Heart right ventricle (tissue), 16 donors: ENCODE measurements around the gene CMIP. TPM values are rescaled to one million over a fixed set of nuclear protein-coding genes. Genes with fewer than 3 reads are reported as not detected.

Experiments
- ATAC-seq, 8 donors: fragments of 200-7000 bp; cut with Tn5 transposase; one replicate each; pipeline ENCODE4 v1.9.1; 2020; ENCODE audit warnings: mild to moderate bottlenecking in 8 of 8, moderate library complexity in 8 of 8, moderate number of reproducible peaks in 1 of 8
- DNase-seq, 2 donors: peaks; one replicate each; pipeline ENCODE4 v3.0.0-alpha.2; 2020
- H3K27ac ChIP-seq, 10 donors: fragments of 200-600 bp; sonication (generic) in 2 of 10; one replicate each; pipeline versions ENCODE4 v1.5.0 to v1.8.0; 2020 to 2022; ENCODE audit warnings: mild to moderate bottlenecking in 3 of 10
- H3K27me3 ChIP-seq, 7 donors: fragments of 200-600 bp; one replicate each; pipeline ENCODE4 v1.8.0; 2021 to 2022; ENCODE audit warnings: mild to moderate bottlenecking in 2 of 7
- H3K36me3 ChIP-seq, 9 donors: fragments of 200-600 bp; sonication (generic) in 1 of 9; one replicate each; pipeline versions ENCODE4 v1.5.0 to v1.8.0; 2020 to 2022; ENCODE audit warnings: mild to moderate bottlenecking in 2 of 9
- H3K4me1 ChIP-seq, 9 donors: fragments of 200-600 bp; sonication (generic) in 1 of 9; one replicate each; pipeline versions ENCODE4 v1.5.0 to v1.8.0; 2020 to 2022; ENCODE audit warnings: mild to moderate bottlenecking in 4 of 9
- H3K4me3 ChIP-seq, 10 donors: fragments of 200-600 bp; sonication (generic) in 2 of 10; one replicate each; pipeline versions ENCODE4 v1.5.0 to v1.8.0; 2020 to 2022; ENCODE audit warnings: mild to moderate bottlenecking in 7 of 10, moderate library complexity in 2 of 10
- H3K9me3 ChIP-seq, 11 donors: fragments of 200-600 bp in 10 of 11; sonication (generic) in 2 of 11; one replicate each; pipeline versions ENCODE4 v1.5.0 to v1.8.0; 2013 to 2022; ENCODE audit warnings: mild to moderate bottlenecking in 2 of 11, control low read depth in 1 of 11, moderate library complexity in 1 of 11
- WGBS, 2 donors: extraction: QIAGEN DNeasy Blood & Tissue Kit; methylation state at CpG; one replicate each; pipeline ENCODE4 v1.1.7; 2013; ENCODE audit warnings: inconsistent platforms in 1 of 2; 5-methylcytosine and 5-hydroxymethylcytosine counted together
- intact Hi-C, 10 donors: fragments of 100-400 bp; cut with DNase I; formaldehyde crosslinking; loops; one replicate each; pipeline versions ENCODE4 v1.11.1 to v1.14.2; 2022
- polyA plus RNA-seq, 2 donors: library from polyadenylated mRNA; stranded (reverse); fragments of 200-250 nt; gene quantifications; one replicate each; pipeline ENCODE4 v1.2.3, GENCODE V29; 2013
- total RNA-seq, 10 donors: library from RNA; stranded (reverse); fragmentation: NEBNext Ultra II Directional in 3 of 10; extraction: Animal tissue kit (Norgen Biotek cat#: 25700) in 3 of 10; gene quantifications; one replicate each; pipeline versions ENCODE4 v1.2.1 to v1.2.4, GENCODE V29; 2021 to 2023
- TF ChIP-seq, protein P1 (sequence below), 9 donors: fragments of 200-600 bp; sonication (generic) in 2 of 9; IDR thresholded peaks; one replicate each; pipeline versions ENCODE4 v1.5.0 to v1.8.0; 2021 to 2022; ENCODE audit warnings: antibody characterized with exemption in 9 of 9, mild to moderate bottlenecking in 5 of 9, moderate library complexity in 1 of 9
- donor health status: Arrhythmogenic right ventricular cardiomyopathy.
- donor health status: ischemic (EF 13 %, LVEDD 7.1; RV severe dilation, severe dysfunction).
- donor health status: healthy with polysubstance abuse.
- donor health status: DM: no; HTN: yes; CAD: no.
- donor health status: DM: no; HTN: no; CAD: no.
- donor health status: ischemic (EF 25% LVEDD 6.9; RV normal size, moderate dysfunction).
- donor health status: ischemic (EF 25% LVEDD 5.7; RV mildly dilated, moderate dysfunction).
- donor health status: healthy.
- donor health status: DM: yes; HTN: yes; CAD: no.
- donor health status: Ischemic cardiomyopathy.
- donor health status: ischemic (EF 35%, LVEDD 5.7; RV mildly dilated, moderate dysfunction).
- donor health status: nonischemic (EF 11% LVEDD 7.7; RV severe dilation, severe dysfunction).
- donor health status: DM: yes; HTN: yes; CAD: no.
- donor health status: PGD.
- donor health status: ischemic (EF 29% LVEDD 5.4; RV normal size, mild dysfunction).
- donor health status: nonischemic (EF 23%, LVEDD 6.1; RV moderate dilation, normal function).

The CMIP gene
- total and polyA plus RNA-seq, 12 donors = 5.4 to 32.8 (median 13.0) TPM

DNA sequence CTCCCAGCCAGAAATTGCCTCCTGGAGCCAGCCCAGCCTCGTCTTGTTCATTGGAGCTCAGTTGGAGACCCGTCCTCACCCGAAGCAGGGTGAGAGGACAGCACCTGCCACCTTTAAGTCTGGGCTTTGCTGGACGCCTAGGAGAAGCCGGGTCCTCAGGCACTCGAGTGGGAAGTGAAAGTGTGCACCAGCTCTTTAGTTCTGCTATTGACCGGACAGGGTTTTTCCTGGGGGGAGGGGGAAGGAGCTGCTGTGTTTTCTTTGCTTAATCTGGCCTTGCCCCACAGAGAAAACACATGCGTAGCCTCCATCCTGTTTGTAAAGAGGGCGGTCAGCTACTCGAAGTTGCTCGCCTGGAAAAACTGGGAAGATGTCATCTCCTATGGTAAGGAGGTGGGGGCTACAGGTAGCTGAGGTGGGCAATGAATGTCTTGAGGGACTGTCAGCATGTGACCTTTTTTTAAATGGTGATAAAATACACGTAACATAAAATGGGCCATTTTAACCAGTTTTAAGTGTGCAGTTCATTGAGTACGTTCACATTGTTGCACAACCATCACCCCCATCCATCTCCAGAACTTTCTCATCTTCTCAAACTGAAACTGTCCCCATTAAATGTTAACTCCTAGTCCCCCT, 34.4 kb downstream of the CMIP start:
- H3K36me3 ChIP-seq = no peaks in the 10 kb centered on the region
- H3K9me3 ChIP-seq = no peaks in the 10 kb centered on the region
- peak; percentile 49 to 77 (median 66) for ATAC-seq
- peak overlapping the region in 5 of 10 donors; percentile 11 to 36 (median 17) for H3K4me3 ChIP-seq
- H3K4me1 ChIP-seq = peaks cover 2 to 99% (median 66%) of the 10 kb centered on the region in 9 donors
- TF ChIP-seq, protein P1, sequence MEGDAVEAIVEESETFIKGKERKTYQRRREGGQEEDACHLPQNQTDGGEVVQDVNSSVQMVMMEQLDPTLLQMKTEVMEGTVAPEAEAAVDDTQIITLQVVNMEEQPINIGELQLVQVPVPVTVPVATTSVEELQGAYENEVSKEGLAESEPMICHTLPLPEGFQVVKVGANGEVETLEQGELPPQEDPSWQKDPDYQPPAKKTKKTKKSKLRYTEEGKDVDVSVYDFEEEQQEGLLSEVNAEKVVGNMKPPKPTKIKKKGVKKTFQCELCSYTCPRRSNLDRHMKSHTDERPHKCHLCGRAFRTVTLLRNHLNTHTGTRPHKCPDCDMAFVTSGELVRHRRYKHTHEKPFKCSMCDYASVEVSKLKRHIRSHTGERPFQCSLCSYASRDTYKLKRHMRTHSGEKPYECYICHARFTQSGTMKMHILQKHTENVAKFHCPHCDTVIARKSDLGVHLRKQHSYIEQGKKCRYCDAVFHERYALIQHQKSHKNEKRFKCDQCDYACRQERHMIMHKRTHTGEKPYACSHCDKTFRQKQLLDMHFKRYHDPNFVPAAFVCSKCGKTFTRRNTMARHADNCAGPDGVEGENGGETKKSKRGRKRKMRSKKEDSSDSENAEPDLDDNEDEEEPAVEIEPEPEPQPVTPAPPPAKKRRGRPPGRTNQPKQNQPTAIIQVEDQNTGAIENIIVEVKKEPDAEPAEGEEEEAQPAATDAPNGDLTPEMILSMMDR (IDR thresholded peaks at IDR 0.05) = no peak
- intact Hi-C loops = no loop called here
- WGBS, 2 donors = 63 to 69% methylated on average over 13 of the region's 13 CpGs
- DNase-seq = peak in 1 of 2 donors; percentile 77
- H3K27ac ChIP-seq = peak overlapping the region in 8 of 10 donors; percentile 22 to 87 (median 61)
- H3K27me3 ChIP-seq = no peaks in the 10 kb centered on the region

DNA sequence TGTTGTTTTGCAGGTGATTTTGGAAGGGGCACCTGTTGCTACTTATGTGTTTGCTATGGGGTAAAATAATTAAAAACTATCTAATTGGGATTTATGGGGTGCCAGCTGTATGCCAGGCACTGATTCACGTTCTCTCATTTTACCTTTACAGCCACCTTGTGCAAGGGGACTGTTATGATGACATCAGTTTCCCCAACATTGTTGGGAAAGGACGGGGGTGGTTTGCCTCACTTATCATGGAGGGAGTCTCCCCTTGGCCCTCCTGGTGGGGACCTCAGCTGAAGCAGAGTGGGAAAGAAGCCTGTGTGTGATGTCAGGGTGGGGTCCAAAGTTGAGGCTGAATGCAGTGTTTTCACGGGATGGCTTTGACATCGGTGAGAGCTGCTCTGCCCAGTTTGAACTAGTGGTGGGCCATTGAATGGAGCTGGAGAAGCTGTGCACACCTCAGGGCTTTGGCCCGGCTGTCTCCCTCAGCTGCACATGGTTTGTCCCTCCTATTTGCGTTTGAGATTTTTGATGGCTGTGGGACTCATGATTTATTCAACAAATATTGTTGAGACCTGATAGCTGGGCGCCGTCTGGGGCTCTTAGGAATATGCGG, 36.1 kb downstream of the CMIP start:
- TF ChIP-seq, protein P1 (IDR thresholded peaks at IDR 0.05) = no peak
- peak overlapping the region in 5 of 10 donors; percentile 44 to 87 (median 57) for H3K27ac ChIP-seq
- no peak for DNase-seq

DNA sequence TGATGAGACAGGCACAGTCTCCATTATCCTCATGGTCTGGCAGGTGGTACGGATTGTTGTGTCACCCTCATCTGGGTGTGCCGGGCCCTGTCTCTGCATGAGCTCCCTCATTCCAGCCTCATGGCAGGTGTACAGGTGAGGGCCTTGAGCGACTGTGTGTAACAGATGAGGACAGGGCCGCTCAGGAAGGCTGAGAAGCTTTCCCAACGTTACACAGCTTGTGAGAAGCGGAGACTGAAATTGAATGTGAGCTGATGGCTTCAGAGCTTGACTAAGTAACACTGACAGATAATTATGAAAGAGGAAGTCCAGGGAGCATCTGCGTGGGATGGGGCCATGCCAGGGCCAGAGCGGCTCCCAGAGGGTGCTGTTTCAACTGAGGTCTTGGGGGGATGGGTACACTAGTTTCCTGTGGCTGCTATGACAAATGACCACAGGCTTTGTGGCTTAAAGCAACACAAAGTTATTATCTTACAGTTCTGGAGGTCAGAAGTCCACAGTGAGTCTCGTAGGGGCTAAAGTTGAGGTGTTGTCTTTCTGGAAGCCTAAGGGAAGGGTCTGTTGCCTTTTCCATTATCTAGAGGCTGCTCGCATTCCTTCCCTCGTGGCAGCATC, 36.7 kb downstream of the CMIP start:
- Histone ChIP-seq H3K4me1 (peaks cover 2 to 95% (median 66%) of the 10 kb centered on the region in 9 donors), H3K36me3 (no peaks in the 10 kb centered on the region), H3K9me3 (no peaks in the 10 kb centered on the region), H3K4me3 (no peak overlapping the region), H3K27ac (peak overlapping the region in 5 of 10 donors; percentile 44 to 87 (median 57)), H3K27me3 (no peaks in the 10 kb centered on the region)
- WGBS, 2 donors = 88 to 89% methylated on average over 11 of the region's 11 CpGs
- DNase-seq (peak; percentile 51 to 55), ATAC-seq (peak; percentile 43 to 73 (median 57))
- TF ChIP-seq, protein P1 (IDR thresholded peaks at IDR 0.05) = no peak
- intact Hi-C loops = loop anchor here in 1 of 10 donors (5.0 kb wide), 1 partner anchor 34 kb away; no protein-coding TSS in a partner anchor

More for the DNA sequence above, 36.1 kb downstream of the CMIP start:
- WGBS, 2 donors = 91% methylated on average over 9 of the region's 9 CpGs
- H3K9me3 ChIP-seq = no peaks in the 10 kb centered on the region
- H3K4me3 ChIP-seq = no peak overlapping the region
- ATAC-seq = no peak
- H3K27me3 ChIP-seq = no peaks in the 10 kb centered on the region
- H3K36me3 ChIP-seq = no peaks in the 10 kb centered on the region
- intact Hi-C loops = loop anchor here in 1 of 10 donors (5.0 kb wide), 1 partner anchor 33 kb away; no protein-coding TSS in a partner anchor
- peaks cover 2 to 95% (median 64%) of the 10 kb centered on the region in 9 donors for H3K4me1 ChIP-seq

DNA sequence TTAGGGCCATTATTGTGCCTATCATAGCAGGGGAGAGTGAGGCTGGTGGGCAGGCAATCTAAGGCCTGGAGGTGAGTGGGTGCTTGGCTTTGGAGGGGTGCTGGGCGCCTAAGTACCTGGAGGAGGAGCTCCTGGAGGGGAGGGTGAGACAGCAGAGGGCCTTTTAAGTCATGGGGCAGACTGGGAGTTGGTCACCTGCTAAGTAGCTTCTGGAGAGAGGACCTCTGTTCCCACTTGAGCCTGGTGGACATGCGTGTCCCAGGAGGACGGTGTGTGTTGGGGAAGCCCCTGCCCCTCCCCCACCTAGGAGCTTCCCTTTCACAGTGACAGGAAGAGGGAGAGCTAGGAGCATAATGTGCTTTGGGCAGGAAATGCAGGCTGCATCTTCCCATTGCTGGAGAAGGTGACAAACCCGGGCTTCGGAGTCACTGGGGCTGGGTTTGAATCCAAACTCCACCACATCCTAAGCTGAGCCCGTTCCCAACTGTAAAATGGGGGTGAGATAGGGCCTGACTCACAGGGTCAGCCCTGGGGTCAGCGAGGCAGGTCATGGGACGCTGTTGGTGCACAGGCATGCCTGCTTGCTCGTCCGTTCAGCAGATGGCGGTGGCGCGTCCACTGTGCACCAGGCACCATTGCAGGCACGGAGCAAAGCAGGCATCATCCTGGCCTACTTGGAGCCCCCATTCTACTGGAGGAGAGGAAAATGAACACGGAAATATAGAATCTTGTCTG, 37.9 kb downstream of the CMIP start:
- H3K27ac ChIP-seq = peak overlapping the region in 5 of 10 donors; percentile 31 to 87 (median 51)
- intact Hi-C loops = loop anchor here in 1 of 10 donors (5.0 kb wide), 1 partner anchor 35 kb away; no protein-coding TSS in a partner anchor
- TF ChIP-seq, protein P1 (IDR thresholded peaks at IDR 0.05) = no peak
- no peak overlapping the region for H3K4me3 ChIP-seq
- no peaks in the 10 kb centered on the region for H3K27me3 ChIP-seq
- ATAC-seq = peak in 3 of 8 donors; percentile 16 to 50 (median 22)
- H3K9me3 ChIP-seq = no peaks in the 10 kb centered on the region
- no peaks in the 10 kb centered on the region for H3K36me3 ChIP-seq
- 82% methylated on average over 15 of the region's 15 CpGs for WGBS, 2 donors
- DNase-seq = no peak
- peaks cover 6 to 95% (median 58%) of the 10 kb centered on the region in 9 donors for H3K4me1 ChIP-seq
